HG03571 (cell line): ENCODE results near the gene CD274.
"Not testable (repeated sequence)": the region's sequence is repeated elsewhere in the genome, so short reads cannot be mapped to it uniquely, and the experiment has no call there.

Experiments used
- ATAC-seq: cut with Tn5 transposase; IDR thresholded peaks from one replicate; pipeline ENCODE4 v1.9.1; 2021; ENCODE audit not compliant: unreplicated experiment

Gene CD274

DNA sequence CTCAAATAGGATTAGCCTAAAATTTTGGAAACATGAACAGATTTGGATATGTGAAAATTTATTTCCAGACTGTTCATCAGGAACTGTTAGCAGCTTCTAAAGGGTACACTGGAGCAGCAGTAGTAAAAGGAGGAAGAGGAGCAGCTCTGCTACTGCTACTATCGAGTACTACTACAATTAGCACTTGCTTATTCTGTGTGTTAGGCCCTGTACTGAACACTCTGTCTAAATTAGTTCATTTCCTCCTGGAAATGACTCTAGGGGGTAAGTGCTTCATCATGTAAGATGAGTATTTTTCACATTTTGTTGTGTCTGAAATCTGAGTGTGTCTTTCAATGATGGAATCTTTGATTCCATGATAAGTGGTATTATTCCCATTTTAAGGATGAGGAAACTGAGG is 9.8 kb downstream of the CD274 start:
- ATAC-seq = no peak

DNA sequence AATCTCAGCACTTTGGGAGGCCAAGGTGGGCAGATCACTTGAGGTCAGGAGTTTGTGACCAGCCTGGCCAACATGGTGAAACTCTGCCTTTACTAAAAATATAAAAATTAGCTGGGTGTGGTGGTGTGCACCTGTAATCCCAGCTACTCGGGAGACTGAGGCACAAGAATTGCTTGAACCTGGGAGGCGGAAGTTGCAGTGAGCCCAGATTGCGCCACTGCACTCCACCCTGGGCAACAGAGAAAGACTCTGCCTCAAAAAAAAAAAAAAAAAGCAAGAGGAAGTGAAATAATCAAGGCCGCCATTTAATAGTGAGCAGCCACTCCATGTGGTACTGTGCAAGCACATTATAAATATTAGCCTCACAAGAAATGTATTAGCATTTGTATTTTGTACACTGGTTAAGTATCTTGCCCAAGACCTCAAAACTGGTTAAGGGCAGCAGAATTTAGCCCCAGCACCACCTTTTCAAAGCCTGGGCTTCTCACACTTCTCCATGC is 14.5 kb downstream of the CD274 start:
- ATAC-seq = not testable (repeated sequence)

DNA sequence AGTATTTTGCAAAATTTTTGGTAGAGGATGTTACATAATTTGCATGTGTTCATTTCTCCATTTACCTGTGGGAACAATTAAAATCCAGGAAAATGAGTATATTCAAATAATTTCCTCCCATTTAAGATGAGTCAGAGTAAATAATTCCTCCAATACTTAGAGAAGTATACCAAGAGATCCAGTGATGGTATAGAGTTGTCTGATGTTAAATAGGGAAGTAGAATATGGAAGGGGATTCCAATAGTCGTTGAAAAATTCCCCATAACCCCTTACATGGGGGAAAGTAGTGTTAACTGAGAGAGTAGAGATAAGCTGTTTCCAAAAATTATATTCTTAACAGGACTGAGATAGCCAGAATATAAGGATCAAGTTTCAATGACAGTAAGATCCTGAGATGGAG is 15.7 kb downstream of the CD274 start:
- no peak for ATAC-seq

DNA sequence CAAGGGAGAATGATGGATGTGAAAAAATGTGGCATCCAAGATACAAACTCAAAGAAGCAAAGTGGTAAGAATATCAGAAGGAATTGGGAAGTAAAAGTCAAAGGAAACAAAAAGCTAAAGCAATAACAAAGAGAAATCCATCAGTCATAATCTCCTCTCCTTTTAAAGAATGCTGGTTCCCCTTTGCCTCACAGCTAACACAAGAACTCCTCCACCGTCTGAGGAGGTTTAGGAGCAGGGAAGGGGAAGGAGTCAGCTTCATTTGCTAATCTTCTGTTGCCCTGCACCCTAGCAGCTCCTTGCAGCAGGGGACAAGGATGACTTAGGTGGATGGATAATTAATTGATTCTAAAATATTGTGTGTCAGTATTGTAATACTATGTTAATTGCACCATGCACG is 16.4 kb downstream of the CD274 start:
- ATAC-seq = no peak

DNA sequence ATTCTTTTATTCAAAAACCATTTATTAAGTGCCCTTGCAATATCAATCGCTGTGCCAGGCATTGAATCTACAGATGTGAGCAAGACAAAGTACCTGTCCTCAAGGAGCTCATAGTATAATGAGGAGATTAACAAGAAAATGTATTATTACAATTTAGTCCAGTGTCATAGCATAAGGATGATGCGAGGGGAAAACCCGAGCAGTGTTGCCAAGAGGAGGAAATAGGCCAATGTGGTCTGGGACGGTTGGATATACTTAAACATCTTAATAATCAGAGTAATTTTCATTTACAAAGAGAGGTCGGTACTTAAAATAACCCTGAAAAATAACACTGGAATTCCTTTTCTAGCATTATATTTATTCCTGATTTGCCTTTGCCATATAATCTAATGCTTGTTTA is 18.5 kb downstream of the CD274 start:
- no peak for ATAC-seq

DNA sequence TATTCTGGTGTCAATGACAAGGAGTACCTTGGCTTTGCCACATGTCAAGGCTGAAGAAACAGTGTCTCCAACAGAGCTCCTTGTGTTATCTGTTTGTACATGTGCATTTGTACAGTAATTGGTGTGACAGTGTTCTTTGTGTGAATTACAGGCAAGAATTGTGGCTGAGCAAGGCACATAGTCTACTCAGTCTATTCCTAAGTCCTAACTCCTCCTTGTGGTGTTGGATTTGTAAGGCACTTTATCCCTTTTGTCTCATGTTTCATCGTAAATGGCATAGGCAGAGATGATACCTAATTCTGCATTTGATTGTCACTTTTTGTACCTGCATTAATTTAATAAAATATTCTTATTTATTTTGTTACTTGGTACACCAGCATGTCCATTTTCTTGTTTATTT is 19.8 kb downstream of the CD274 start:
- no peak for ATAC-seq

- no peak for ATAC-seq
Measured at GRCh38 chr9:5470816-5471215, 20.5 kb downstream of the CD274 start.

DNA sequence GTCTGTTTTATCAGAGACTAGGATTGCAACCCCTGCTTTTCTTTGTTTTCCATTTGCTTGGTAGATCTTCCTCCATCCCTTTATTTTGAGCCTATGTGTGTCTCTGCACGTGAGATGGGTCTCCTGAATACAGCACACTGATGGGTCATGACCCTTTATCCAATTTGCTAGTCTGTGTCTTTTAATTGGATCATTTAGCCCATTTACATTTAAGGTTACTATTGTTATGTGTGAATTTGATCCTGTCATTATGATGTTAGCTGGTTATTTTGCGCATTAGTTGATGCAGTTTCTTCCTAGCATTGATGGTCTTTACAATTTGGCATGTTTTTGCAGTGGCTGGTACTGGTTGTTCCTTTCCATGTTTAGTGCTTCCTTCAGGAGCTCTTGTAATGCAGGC is 25.3 kb downstream of the CD274 start:
- ATAC-seq = not testable (repeated sequence)

DNA sequence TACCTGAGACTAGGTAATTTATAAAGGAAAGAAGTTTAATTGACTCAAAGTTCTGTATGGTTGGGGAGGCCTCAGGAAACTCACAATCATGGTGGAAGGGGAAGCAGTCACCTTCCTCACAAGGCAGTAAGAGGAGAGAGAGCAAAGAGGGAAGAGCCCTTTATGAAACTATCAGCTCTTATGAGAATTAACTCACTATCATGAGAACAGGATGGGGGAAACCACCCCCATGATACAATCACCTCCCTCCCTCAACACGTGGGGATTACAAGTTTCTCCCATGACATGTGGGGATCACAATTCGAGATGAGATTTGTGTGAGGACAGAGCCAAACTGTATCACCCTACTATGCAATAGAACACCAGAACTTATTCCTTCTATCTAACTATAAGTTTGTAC is 27.9 kb downstream of the CD274 start:
- ATAC-seq = no peak

DNA sequence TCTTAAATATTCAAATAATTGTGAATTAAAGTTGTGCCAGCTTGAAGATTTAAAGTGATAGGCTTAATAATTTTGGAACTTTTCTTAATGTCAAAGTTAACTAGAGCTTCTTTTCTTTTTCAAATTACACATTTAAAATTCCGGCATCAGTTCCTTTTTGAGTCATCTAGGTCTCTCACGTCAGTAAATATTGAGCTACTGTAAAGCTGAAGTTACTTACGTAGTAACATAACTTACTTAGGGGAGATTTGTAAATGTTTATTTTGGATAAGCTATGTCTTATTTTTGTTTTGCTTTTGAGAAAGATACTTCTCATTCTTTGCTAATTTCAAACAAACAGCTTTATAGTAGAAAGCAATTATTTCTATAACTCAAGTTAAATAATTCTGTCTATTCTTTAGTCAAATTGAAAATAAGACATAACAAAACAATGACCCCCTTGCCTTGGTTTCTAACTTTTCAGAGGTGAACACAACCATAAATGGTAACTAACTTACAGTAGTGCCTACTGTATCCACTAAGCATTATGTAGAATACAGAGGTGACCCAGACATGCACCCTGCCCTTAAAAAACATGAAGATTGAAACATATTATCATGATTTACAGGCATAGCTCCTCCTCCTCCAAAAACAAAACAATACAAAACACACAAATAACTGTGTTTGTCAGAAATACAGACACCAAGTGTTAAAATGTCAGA is 29.8 kb downstream of the CD274 start:
- no peak for ATAC-seq

GRCh38 chr9:5480919-5481318 is 30.6 kb downstream of the CD274 start:
- no peak for ATAC-seq

DNA sequence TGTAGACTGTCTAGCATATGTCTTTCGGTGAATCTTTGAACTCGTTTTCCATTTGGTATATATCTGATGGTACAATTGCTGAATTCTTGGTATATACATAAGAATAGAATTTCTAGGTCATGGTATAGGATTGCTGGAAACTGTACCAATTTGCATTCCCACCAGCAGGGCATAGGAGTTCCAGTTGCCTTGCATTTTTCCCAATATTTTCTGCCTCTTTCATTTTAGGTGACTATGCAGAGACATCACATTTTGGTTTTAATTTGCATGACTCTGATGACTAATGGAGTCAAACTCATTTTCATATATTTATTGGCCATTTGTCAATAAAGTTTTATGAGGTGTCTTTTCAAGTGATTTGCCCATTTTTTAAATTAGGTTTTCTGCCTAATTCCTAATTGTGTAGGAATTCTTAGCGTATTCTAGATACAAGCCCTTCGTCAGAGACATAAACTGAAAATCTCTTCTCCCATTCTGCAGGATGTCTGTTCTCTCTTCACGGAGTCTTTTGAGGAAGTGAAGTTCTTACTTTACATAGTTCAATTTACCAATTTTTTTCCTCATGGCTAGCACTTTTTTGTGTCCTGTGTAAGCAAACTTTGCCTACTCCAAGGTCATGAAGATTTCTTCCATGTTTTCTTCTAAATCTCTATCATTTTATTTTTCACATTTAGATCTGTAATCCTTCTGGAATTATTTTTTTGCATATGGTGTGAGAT is 31.1 kb downstream of the CD274 start:
- no peak for ATAC-seq

- no peak for ATAC-seq
Measured at GRCh38 chr9:5482194-5482593, 31.9 kb downstream of the CD274 start.

- no peak for ATAC-seq
Measured at GRCh38 chr9:5483306-5483705, 33.0 kb downstream of the CD274 start.

- no peak for ATAC-seq
Measured at GRCh38 chr9:5485378-5486085, 35.2 kb downstream of the CD274 start.

DNA sequence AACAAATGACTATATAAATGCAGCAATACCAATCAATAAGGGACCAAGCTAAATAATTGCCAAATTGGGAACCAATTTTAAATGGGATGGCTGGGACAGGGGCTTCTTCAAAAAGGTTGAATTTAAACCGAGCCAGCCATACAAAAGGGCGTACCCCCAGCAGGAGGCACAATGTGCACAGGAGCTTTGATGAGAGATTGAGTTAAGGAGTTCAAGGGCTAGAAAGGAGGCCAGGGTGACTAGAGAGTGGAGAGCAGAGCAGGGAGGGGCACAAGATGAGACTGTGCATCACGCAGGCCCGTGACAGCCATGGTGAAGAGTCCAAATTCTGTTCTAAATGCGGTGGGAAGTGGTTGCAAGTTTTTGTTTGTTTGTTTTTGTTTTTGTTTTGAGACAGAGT is 36.6 kb downstream of the CD274 start:
- no peak for ATAC-seq

- ATAC-seq = no peak
Measured at GRCh38 chr9:5488221-5489008, 38.1 kb downstream of the CD274 start.

DNA sequence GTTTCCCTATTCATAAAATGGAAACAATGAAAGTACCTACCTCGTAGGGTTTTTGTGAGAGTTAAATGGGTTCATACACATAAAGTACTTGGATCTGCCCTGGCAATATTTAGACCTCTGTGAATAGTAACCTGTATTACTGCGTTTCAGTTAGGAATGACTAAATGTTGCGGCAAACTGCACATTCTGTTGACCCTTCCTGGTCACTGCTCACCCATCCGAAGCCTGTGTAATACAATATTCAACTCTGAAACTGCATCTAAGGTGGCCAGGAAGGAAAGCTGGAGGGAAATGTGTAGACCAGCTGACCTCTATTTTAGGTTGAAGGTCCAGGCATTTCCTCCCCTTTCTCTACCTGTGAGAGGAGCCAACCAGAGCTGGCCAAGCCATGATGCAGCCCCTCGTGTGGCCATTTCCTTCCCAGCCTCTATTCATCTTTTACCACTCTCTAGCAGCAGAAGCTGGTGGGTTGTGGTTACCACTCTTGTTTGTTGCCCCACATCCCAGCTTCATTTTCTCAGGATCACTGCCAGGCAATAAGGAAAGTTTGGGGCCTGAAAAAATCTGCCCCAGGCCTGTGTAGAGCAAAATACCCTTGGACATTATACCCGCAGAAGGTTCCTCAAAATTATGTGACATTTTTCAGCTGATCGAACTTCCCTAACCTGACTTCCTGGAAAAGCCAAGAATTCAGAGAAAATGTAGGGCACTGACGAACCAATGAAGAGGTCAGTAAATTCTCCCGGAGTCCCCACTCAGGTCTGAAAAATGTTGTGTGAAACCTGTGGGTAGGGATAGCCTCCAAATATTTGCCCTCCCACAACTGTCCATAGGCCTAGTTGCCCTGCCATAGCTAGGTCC is 39.5 kb downstream of the CD274 start:
- no peak for ATAC-seq

DNA sequence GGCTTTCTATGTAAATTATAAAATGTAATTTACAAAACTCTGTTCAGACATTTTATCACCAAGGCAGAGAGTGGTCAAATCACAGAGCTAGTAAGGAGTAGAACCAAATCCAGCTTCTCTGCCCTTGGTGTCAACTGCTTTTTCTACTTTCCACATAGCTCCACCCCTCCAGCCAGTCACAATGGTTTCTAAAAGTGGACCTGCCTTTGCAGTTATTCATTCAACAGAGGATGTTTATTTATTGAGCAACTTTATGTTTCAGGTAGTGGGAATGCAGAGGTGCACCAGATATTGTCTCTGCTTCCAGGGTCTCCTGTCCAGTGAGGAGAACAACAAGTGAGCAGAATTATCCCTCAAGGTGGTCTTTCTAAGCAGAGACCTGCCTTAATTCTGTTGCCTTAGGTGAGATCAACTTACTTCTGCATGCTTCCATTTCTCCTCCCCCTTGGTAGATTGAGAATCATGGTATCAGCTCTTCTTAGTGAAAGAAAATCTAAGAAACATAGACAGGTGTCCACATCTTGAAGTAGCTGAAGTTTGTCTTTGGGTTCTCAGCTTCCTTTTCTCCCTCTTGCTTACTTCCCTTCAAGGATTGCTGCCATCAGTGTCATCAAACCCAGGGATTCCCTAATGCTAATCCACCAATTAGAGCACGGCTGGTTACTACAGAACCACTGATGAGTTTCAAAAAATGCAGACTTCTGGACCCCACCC is 42.8 kb downstream of the CD274 start:
- peak; percentile 27 for ATAC-seq
